DOHH2 (cell line): ENCODE data around the gene BMP7.

Experiments
- H3F3A ChIP-seq: fragments of 200-600 bp; sonication (generic), shearing (Covaris generic); 2 replicates; pipeline ENCODE4 v1.6.0; 2016; ENCODE audit warnings: antibody characterized with exemption, mild to moderate bottlenecking; ENCODE audit not compliant: control insufficient read depth, insufficient read depth
- H3K27ac ChIP-seq: fragments of 200-600 bp; sonication (generic); 2 replicates; pipeline ENCODE4 v1.5.1; 2014; ENCODE audit warnings: low read depth, mild to moderate bottlenecking, low read length, moderate library complexity
- H3K27me3 ChIP-seq: fragments of 200-600 bp; sonication (generic); 2 replicates; pipeline ENCODE4 v1.6.1; 2014; ENCODE audit warnings: mild to moderate bottlenecking, low read length, mixed read lengths; ENCODE audit not compliant: control insufficient read depth
- H3K36me3 ChIP-seq: fragments of 200-600 bp; sonication (generic); 2 replicates; pipeline ENCODE4 v1.6.1; 2014; ENCODE audit warnings: mild to moderate bottlenecking, low read length, moderate library complexity, mixed read lengths; ENCODE audit not compliant: control insufficient read depth
- H3K4me1 ChIP-seq: fragments of 200-600 bp; sonication (generic); 2 replicates; pipeline ENCODE4 v1.6.1; 2014; ENCODE audit warnings: mild to moderate bottlenecking, low read length, mixed read lengths; ENCODE audit not compliant: control insufficient read depth
- H3K4me2 ChIP-seq: fragments of 200-600 bp; sonication (generic); 2 replicates; pipeline ENCODE4 v1.6.0; 2014; ENCODE audit warnings: mild to moderate bottlenecking, low read length, moderate library complexity
- H3K4me3 ChIP-seq: fragments of 200-600 bp; sonication (generic); 2 replicates; pipeline ENCODE4 v1.5.1; 2014; ENCODE audit warnings: mild to moderate bottlenecking, low read length, mixed read lengths
- H3K79me2 ChIP-seq: fragments of 200-600 bp; sonication (generic); 2 replicates; pipeline ENCODE4 v1.6.1; 2014; ENCODE audit warnings: mild to moderate bottlenecking, low read length, mixed read lengths; ENCODE audit not compliant: control insufficient read depth
- H3K9me2 ChIP-seq: fragments of 200-600 bp; sonication (generic); replicated peaks from 2 replicates; pipeline ENCODE4 v1.6.1; 2014; ENCODE audit warnings: mild to moderate bottlenecking, low read length, mixed read lengths; ENCODE audit not compliant: control insufficient read depth
- H3K9me3 ChIP-seq: fragments of 200-600 bp; sonication (generic); 2 replicates; pipeline ENCODE4 v1.6.1; 2014; ENCODE audit warnings: antibody characterized with exemption, low read length, mixed read lengths; ENCODE audit not compliant: control insufficient read depth, insufficient read depth
- H4K20me1 ChIP-seq: fragments of 200-600 bp; sonication (generic); 2 replicates; pipeline ENCODE4 v1.6.0; 2014; ENCODE audit warnings: low read depth, mild to moderate bottlenecking, antibody characterized with exemption, low read length, moderate library complexity; ENCODE audit not compliant: control insufficient read depth, insufficient read depth
- CTCF ChIP-seq: fragments of 200-600 bp; sonication (generic); IDR thresholded peaks from one replicate; pipeline ENCODE4 v1.5.1; 2014; ENCODE audit warnings: antibody characterized with exemption, mild to moderate bottlenecking, low read depth, low read length; ENCODE audit not compliant: poor library complexity, severe bottlenecking
- EZH2phosphoT487 ChIP-seq: fragments of 200-600 bp; sonication (generic); IDR thresholded peaks from 2 replicates; pipeline ENCODE4 v1.6.1; 2017; ENCODE audit warnings: borderline replicate concordance, mild to moderate bottlenecking, antibody characterized with exemption, low read length, moderate library complexity, mixed read lengths

Gene BMP7

GRCh38 chr20:57214427-57214826 lies 52.0 kb downstream of the BMP7 start:
- Histone ChIP-seq H3K4me1 (no peaks in the 10 kb centered on the region), H4K20me1 (peaks cover 51% of the 10 kb centered on the region), H3K79me2 (peaks cover 100% of the 10 kb centered on the region), H3K36me3 (peaks cover 100% of the 10 kb centered on the region), H3K27ac (no peak overlapping the region), H3F3A (peaks cover 34% of the 10 kb centered on the region), H3K27me3 (no peaks in the 10 kb centered on the region), H3K4me2 (no peak overlapping the region), H3K9me2 (no peaks in the 10 kb centered on the region), H3K9me3 (no peaks in the 10 kb centered on the region), H3K4me3 (no peak overlapping the region)
- TF ChIP-seq CTCF (no peak), EZH2phosphoT487 (no peak)

GRCh38 chr20:57213924-57214323 lies 52.5 kb downstream of the BMP7 start:
- Histone ChIP-seq H3K4me2 (no peak overlapping the region), H3K36me3 (peaks cover 98% of the 10 kb centered on the region), H3K27me3 (no peaks in the 10 kb centered on the region), H3F3A (peaks cover 35% of the 10 kb centered on the region), H3K4me1 (no peaks in the 10 kb centered on the region), H4K20me1 (peaks cover 48% of the 10 kb centered on the region), H3K79me2 (peaks cover 99% of the 10 kb centered on the region), H3K9me3 (no peaks in the 10 kb centered on the region), H3K27ac (no peak overlapping the region), H3K4me3 (no peak overlapping the region), H3K9me2 (no peaks in the 10 kb centered on the region)
- TF ChIP-seq EZH2phosphoT487 (no peak), CTCF (no peak)

GRCh38 chr20:57213291-57213690 lies 53.1 kb downstream of the BMP7 start:
- Histone ChIP-seq H3K27ac (no peak overlapping the region), H3K36me3 (peaks cover 98% of the 10 kb centered on the region), H3K9me3 (no peaks in the 10 kb centered on the region), H3K4me2 (no peak overlapping the region), H3K4me3 (no peak overlapping the region), H3K4me1 (no peaks in the 10 kb centered on the region), H3K27me3 (no peaks in the 10 kb centered on the region), H4K20me1 (peaks cover 51% of the 10 kb centered on the region), H3F3A (peaks cover 40% of the 10 kb centered on the region), H3K79me2 (peaks cover 99% of the 10 kb centered on the region), H3K9me2 (no peaks in the 10 kb centered on the region)
- TF ChIP-seq CTCF (no peak), EZH2phosphoT487 (no peak)
